NCI-H774 (cell line): ENCODE results near the gene VPS9D1.
A peak's percentile ranks its signal among the peaks of the same experiment; 100 is the strongest.

ENCODE experiments used
- DNase-seq: peaks from one replicate; lab custom pipeline; 2025; lab: John Stamatoyannopoulos, UW

The VPS9D1 gene

GRCh38 chr16:89660146-89660545, 60.6 kb downstream of the VPS9D1 start:
- DNase-seq = no peak

DNA sequence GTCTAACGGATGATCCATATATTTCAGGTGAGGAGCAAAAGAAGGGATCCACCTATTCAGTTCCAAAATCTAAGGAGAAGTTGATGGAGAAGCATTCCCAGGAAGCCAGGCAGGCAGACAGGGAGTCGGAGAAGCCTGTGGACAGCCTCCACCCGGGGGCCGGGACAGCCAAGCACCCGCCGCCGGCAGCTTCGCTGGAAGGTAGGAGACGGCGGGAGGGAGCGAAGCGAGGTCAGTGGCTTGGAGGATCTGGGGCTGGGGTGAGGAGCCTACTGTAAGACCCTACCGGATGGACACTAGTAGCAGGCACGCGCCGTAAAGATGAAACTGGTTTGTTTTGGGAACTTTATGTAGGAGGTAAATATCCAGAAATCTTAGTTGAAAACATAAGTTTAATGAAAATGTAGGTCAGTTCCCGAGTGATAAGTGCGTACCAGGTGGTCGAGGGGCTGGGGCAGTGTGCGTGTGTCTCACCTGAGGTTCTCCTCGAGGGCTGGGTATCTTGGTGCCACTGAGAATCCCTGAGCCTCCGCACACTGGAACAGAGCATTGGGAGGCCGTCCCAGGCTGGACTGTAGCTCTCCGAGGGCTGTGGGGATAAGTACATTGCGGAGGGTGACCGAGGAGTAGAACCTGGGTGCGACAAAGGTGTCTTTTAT, 62.3 kb downstream of the VPS9D1 start:
- DNase-seq = no peak

GRCh38 chr16:89657442-89658220, 63.1 kb downstream of the VPS9D1 start, which contains the start of the genes CHMP1A and SPATA33:
Gene CHMP1A, minus strand, starts transcription at chr16:89657708. Its CDS starts 120 bp downstream, at chr16:89657588.
Gene SPATA33, plus strand, starts transcription at chr16:89657836. Its CDS starts 76 bp downstream, at chr16:89657912.
- DNase-seq = peak; percentile 63
